Erythroblast (primary cell): ENCODE measurements around the gene TNPO3.

Experiments
- GATA1 ChIP-seq: IDR thresholded peaks from 2 replicates; pipeline ENCODE4 v1.6.1; 2011; ENCODE audit warnings: low read depth, mild to moderate bottlenecking, control low read depth, low read length, moderate library complexity
- POLR2A ChIP-seq: IDR thresholded peaks from 2 replicates; pipeline ENCODE4 v1.6.1; 2011; ENCODE audit warnings: mild to moderate bottlenecking, low read length

DNA sequence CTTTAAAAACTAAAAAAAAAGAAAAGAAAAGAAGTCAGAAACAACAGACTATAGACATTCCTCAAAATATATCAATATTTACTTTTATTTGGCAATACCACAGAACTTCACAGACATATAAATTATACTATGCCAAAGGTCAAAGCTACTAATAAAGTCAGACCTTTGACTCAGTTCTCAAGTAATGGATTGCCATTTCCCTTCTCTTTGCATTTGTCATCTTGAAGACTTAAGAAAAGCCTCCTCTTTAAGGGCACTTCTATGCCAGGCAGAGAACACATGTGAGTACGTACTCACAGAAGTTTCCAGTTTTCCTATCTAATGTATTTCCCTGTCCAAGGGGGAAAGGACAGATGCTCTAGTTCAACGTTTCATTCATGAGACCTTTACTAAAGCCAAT is 37.6 kb downstream of the TNPO3 start:
- TF ChIP-seq POLR2A (no peak), GATA1 (no peak)
